Nephron progenitor cell (in vitro differentiated cells): Measurements from ENCODE around the gene FBRSL1.
A peak's percentile ranks its signal among the peaks of the same experiment; 100 is the strongest.
"Not testable (repeated sequence)": the region's sequence is repeated elsewhere in the genome, so short reads cannot be mapped to it uniquely, and the experiment has no call there.

ENCODE experiments used
- DNase-seq: peaks from one replicate; pipeline ENCODE4 v3.0.0; 2021
- H3K27ac Mint-ChIP-seq: 2 replicates; pipeline ENCODE4 v1.8.0; 2021; ENCODE audit warnings: mild to moderate bottlenecking, moderate library complexity, mixed read lengths
- H3K27me3 Mint-ChIP-seq: 2 replicates; pipeline ENCODE4 v1.8.0; 2021; ENCODE audit warnings: mild to moderate bottlenecking, low read depth, mixed read lengths; ENCODE audit not compliant: poor library complexity
- H3K36me3 Mint-ChIP-seq: 2 replicates; pipeline ENCODE4 v1.8.0; 2021; ENCODE audit warnings: low read depth, mixed read lengths
- H3K4me1 Mint-ChIP-seq: 2 replicates; pipeline ENCODE4 v1.8.0; 2021; ENCODE audit warnings: mixed read lengths
- H3K4me3 Mint-ChIP-seq: 2 replicates; pipeline ENCODE4 v1.8.0; 2021; ENCODE audit warnings: mild to moderate bottlenecking, moderate library complexity, mixed read lengths
- H3K9me3 Mint-ChIP-seq: 2 replicates; pipeline ENCODE4 v1.8.0; 2021; ENCODE audit warnings: mild to moderate bottlenecking, moderate library complexity, mixed read lengths
- TF ChIP-seq, protein P1 (sequence below): fragments of 200-600 bp; sonication (generic); IDR thresholded peaks from 2 replicates; pipeline ENCODE4 v1.5.0; 2021; ENCODE audit warnings: antibody characterized with exemption

Gene FBRSL1

DNA sequence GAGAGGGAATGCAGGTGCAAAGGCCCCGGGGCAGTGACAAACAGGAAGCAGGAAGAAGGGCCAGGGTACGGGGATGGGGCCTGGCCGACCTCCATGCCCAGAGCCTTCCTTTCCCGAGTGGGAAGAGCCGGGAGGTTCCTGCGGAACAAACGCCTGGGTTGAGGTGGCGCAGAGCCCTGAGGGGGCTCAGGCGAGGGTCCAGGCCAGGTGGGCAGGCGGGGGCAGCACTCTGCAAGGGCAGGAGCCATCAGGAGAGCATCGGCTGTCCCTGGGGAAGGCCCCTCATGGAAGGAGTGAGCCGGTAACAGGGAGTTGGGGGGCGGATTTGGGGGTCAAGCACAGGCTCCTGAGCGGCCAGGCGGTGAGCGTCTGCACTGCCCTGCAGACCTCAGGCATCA lies 18.1 kb upstream of the FBRSL1 start:
- Mint-ChIP-seq H3K27me3 (peaks cover 50% of the 10 kb centered on the region), H3K36me3 (peaks cover 4% of the 10 kb centered on the region), H3K4me3 (no peak overlapping the region), H3K9me3 (peaks cover 17% of the 10 kb centered on the region), H3K27ac (no peak overlapping the region), H3K4me1 (peaks cover 10% of the 10 kb centered on the region)
- DNase-seq = peak; percentile 1
- TF ChIP-seq, protein P1, sequence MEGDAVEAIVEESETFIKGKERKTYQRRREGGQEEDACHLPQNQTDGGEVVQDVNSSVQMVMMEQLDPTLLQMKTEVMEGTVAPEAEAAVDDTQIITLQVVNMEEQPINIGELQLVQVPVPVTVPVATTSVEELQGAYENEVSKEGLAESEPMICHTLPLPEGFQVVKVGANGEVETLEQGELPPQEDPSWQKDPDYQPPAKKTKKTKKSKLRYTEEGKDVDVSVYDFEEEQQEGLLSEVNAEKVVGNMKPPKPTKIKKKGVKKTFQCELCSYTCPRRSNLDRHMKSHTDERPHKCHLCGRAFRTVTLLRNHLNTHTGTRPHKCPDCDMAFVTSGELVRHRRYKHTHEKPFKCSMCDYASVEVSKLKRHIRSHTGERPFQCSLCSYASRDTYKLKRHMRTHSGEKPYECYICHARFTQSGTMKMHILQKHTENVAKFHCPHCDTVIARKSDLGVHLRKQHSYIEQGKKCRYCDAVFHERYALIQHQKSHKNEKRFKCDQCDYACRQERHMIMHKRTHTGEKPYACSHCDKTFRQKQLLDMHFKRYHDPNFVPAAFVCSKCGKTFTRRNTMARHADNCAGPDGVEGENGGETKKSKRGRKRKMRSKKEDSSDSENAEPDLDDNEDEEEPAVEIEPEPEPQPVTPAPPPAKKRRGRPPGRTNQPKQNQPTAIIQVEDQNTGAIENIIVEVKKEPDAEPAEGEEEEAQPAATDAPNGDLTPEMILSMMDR = no peak

DNA sequence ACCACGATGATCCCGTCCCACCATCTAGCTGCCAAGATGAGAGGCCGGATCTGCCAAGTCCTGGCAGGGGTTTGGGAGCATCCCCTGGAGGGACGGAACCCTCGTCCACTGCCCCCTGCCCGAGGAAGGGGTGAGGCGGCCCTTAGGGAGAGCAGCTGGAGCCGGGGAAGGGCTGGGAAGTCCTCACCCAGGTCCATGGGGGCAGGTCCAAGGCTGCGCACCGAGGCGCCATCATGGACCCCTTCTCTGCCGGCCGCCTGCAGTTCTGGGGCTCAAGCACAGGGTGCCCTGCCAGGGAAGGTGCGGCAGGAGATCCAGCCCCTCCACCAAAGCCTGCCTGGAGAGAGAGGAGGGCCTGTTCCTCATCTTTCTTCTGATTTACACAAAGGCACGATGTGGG lies 17.6 kb upstream of the FBRSL1 start:
- TF ChIP-seq, protein P1 = no peak
- Mint-ChIP-seq H3K27ac (no peak overlapping the region), H3K36me3 (peaks cover 4% of the 10 kb centered on the region), H3K4me1 (peaks cover 10% of the 10 kb centered on the region), H3K4me3 (no peak overlapping the region), H3K27me3 (peaks cover 47% of the 10 kb centered on the region), H3K9me3 (peaks cover 17% of the 10 kb centered on the region)
- DNase-seq = no peak

- TF ChIP-seq, protein P1 = no peak
- H3K9me3 Mint-ChIP-seq = peaks cover 17% of the 10 kb centered on the region
- DNase-seq = no peak
- no peak overlapping the region for H3K4me3 Mint-ChIP-seq
- H3K27ac Mint-ChIP-seq = no peak overlapping the region
- peaks cover 4% of the 10 kb centered on the region for H3K36me3 Mint-ChIP-seq
- H3K27me3 Mint-ChIP-seq = peaks cover 33% of the 10 kb centered on the region
- peaks cover 7% of the 10 kb centered on the region for H3K4me1 Mint-ChIP-seq
Measured at GRCh38 chr12:132474237-132474741, 15.7 kb upstream of the FBRSL1 start.

DNA sequence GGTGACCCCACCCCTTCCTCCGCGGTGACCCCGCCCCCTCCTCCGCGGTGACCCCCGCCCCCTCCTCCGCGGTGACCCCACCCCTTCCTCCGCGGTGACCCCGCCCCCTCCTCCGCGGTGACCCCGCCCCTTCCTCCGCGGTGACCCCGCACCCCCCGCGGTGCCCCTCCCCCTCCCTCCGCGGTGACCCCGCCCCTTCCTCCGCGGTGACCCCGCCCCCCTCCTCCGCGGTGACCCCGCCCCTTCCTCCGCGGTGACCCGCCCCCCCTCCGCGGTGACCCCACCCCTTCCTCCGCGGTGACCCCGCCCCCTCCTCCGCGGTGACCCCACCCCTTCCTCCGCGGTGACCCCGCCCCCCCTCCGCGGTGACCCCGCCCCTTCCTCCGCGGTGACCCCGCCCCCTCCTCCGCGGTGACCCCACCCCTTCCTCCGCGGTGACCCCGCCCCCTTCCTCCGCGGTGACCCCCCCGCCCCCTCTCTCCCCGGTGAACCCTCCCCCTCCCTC lies 15.1 kb upstream of the FBRSL1 start:
- peaks cover 32% of the 10 kb centered on the region for H3K27me3 Mint-ChIP-seq
- H3K36me3 Mint-ChIP-seq, H3K4me1 Mint-ChIP-seq, H3K27ac Mint-ChIP-seq, DNase-seq, H3K4me3 Mint-ChIP-seq: not testable (repeated sequence)
- H3K9me3 Mint-ChIP-seq = peaks cover 17% of the 10 kb centered on the region

GRCh38 chr12:132475304-132476037 lies 14.5 kb upstream of the FBRSL1 start:
- peak overlapping the region; percentile 60 for H3K4me3 Mint-ChIP-seq
- peaks cover 17% of the 10 kb centered on the region for H3K9me3 Mint-ChIP-seq
- H3K4me1 Mint-ChIP-seq = no peaks in the 10 kb centered on the region
- peaks cover 29% of the 10 kb centered on the region for H3K27me3 Mint-ChIP-seq
- peak overlapping the region; percentile 74 for H3K27ac Mint-ChIP-seq
- TF ChIP-seq, protein P1 = no peak
- peaks cover 4% of the 10 kb centered on the region for H3K36me3 Mint-ChIP-seq
- no peak for DNase-seq

- Mint-ChIP-seq H3K4me1 (peaks cover 1% of the 10 kb centered on the region), H3K4me3 (peak overlapping the region; percentile 60), H3K9me3 (peaks cover 16% of the 10 kb centered on the region), H3K27ac (peak overlapping the region; percentile 74), H3K27me3 (peaks cover 27% of the 10 kb centered on the region), H3K36me3 (peaks cover 4% of the 10 kb centered on the region)
- TF ChIP-seq, protein P1 = no peak
- no peak for DNase-seq
Measured at GRCh38 chr12:132476038-132476414, 13.9 kb upstream of the FBRSL1 start.
